Tibial nerve (tissue), 3 donors: ENCODE results near the gene GALNT8.

Experiments
- POLR2A ChIP-seq, 2 donors: fragments of 450-650 bp; IDR thresholded peaks; one replicate each; pipeline ENCODE4 v1.6.1; 2017; ENCODE audit warnings: antibody characterized with exemption in 2 of 2, mild to moderate bottlenecking in 2 of 2, moderate library complexity in 2 of 2
- TF ChIP-seq, protein P1 (sequence below), 5 experiments: fragments of 200-600 bp in 3 of 5; fragments of 450-650 bp in 2 of 5; sonication (generic) in 3 of 5; IDR thresholded peaks; one replicate each; pipeline ENCODE4 v1.5.1; 2016 to 2019; ENCODE audit warnings: antibody characterized with exemption in 5 of 5, mild to moderate bottlenecking in 3 of 5, moderate library complexity in 2 of 5

DNA sequence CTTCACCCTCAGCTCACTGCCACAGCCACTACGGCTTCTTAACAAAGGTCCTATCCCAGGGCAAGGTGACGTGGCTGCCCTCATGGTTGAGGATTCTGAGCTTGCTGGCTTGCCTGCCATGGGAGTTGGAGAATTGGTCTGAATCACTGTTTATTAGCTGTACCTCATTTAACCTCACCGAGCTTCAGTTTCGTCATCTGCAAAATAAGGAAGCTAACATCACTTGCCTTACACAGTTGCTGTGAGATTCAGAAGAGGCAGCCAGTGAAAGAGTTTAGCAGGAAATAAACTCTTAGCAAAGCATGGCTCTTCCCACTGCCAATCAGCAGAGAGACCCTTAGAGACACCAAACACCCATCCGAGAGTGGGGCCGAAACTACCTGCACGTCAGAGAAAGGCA is 99.5 kb downstream of the GALNT8 start:
- TF ChIP-seq, protein P1, sequence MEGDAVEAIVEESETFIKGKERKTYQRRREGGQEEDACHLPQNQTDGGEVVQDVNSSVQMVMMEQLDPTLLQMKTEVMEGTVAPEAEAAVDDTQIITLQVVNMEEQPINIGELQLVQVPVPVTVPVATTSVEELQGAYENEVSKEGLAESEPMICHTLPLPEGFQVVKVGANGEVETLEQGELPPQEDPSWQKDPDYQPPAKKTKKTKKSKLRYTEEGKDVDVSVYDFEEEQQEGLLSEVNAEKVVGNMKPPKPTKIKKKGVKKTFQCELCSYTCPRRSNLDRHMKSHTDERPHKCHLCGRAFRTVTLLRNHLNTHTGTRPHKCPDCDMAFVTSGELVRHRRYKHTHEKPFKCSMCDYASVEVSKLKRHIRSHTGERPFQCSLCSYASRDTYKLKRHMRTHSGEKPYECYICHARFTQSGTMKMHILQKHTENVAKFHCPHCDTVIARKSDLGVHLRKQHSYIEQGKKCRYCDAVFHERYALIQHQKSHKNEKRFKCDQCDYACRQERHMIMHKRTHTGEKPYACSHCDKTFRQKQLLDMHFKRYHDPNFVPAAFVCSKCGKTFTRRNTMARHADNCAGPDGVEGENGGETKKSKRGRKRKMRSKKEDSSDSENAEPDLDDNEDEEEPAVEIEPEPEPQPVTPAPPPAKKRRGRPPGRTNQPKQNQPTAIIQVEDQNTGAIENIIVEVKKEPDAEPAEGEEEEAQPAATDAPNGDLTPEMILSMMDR (IDR thresholded peaks at IDR 0.05): no peak
- no peak for TF ChIP-seq POLR2A (IDR thresholded peaks at IDR 0.05)
